Thoracic aorta (tissue), 2 donors: Measurements from ENCODE around the gene MMP21. TPM values are rescaled to one million over a fixed set of nuclear protein-coding genes. Genes with fewer than 3 reads are reported as not detected.

ENCODE experiments used
- ATAC-seq: fragments of 150-250 bp; one replicate; pipeline ENCODE4 v1.8.0; 2017; ENCODE audit warnings: low read depth; ENCODE audit not compliant: insufficient number of reproducible peaks, low FRiP score
- DNase-seq: peaks from one replicate; pipeline ENCODE4 v3.0.0-alpha.2; 2020; ENCODE audit warnings: low spot score
- H3K27ac ChIP-seq, 2 donors: fragments of 200-600 bp; sonication (generic); 1 replicate in 1 of 2; 2 replicates in 1 of 2; pipeline ENCODE4 v1.5.1; 2016; ENCODE audit warnings: mild to moderate bottlenecking in 2 of 2, moderate library complexity in 2 of 2
- H3K27me3 ChIP-seq: fragments of 200-600 bp; sonication (generic); replicated peaks from 2 replicates; pipeline ENCODE4 v1.6.0; 2016; ENCODE audit warnings: mild to moderate bottlenecking; ENCODE audit not compliant: insufficient read depth
- H3K36me3 ChIP-seq: fragments of 200-600 bp; sonication (generic); one replicate; pipeline ENCODE4 v1.5.1; 2016
- H3K4me1 ChIP-seq, 2 donors: fragments of 200-600 bp; sonication (generic); 1 replicate in 1 of 2; 2 replicates in 1 of 2; pipeline versions ENCODE4 v1.5.1 to v1.6.0; 2016; ENCODE audit warnings: low read depth in 2 of 2, mild to moderate bottlenecking in 1 of 2; ENCODE audit not compliant: control insufficient read depth in 1 of 2
- H3K4me3 ChIP-seq: fragments of 200-600 bp; sonication (generic); 2 replicates; pipeline ENCODE4 v1.5.1; 2016; ENCODE audit warnings: mild to moderate bottlenecking
- H3K9me3 ChIP-seq: fragments of 200-600 bp; sonication (generic); 2 replicates; pipeline ENCODE4 v1.5.1; 2016
- total RNA-seq, 2 donors: library from RNA; depleted of rRNA; stranded (reverse); fragments of >200 nt; gene quantifications; one replicate each; pipeline versions ENCODE4 v1.1.0 to v1.2.3, GENCODE V29; 2016
- TF ChIP-seq, protein P1 (sequence below): fragments of 200-600 bp; sonication (generic); IDR thresholded peaks from one replicate; pipeline ENCODE4 v1.5.1; 2019; ENCODE audit warnings: antibody characterized with exemption

The MMP21 gene
- total RNA-seq, 2 donors from 2014 or later: not detected

DNA sequence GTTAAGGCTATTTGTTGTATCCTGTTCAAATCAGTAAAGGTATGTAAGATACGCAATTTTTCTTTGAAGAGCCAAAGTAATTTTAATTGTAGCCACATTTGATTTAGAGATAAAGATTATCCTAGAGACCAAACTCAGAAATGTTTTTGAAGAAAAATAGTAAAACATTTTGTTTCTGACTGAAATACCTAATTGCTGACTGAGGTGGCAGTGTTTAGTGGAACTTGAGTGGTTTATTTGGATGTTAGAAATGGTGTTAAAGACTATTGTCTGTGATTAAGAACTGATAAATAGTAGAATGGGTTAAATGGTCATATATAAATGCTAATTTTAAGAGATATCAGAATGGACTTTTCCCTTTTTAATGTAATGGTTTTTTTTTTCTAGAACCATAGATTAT is 40.8 kb downstream of the MMP21 start:
- ATAC-seq: no peak
- H3K9me3 ChIP-seq: no peaks in the 10 kb centered on the region
- H3K27ac ChIP-seq: no peak overlapping the region
- DNase-seq: no peak
- H3K4me1 ChIP-seq: no peaks in the 10 kb centered on the region
- TF ChIP-seq, protein P1, sequence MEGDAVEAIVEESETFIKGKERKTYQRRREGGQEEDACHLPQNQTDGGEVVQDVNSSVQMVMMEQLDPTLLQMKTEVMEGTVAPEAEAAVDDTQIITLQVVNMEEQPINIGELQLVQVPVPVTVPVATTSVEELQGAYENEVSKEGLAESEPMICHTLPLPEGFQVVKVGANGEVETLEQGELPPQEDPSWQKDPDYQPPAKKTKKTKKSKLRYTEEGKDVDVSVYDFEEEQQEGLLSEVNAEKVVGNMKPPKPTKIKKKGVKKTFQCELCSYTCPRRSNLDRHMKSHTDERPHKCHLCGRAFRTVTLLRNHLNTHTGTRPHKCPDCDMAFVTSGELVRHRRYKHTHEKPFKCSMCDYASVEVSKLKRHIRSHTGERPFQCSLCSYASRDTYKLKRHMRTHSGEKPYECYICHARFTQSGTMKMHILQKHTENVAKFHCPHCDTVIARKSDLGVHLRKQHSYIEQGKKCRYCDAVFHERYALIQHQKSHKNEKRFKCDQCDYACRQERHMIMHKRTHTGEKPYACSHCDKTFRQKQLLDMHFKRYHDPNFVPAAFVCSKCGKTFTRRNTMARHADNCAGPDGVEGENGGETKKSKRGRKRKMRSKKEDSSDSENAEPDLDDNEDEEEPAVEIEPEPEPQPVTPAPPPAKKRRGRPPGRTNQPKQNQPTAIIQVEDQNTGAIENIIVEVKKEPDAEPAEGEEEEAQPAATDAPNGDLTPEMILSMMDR: no peak
- peaks cover 67% of the 10 kb centered on the region for H3K36me3 ChIP-seq
- no peak overlapping the region for H3K4me3 ChIP-seq
- H3K27me3 ChIP-seq: no peaks in the 10 kb centered on the region

DNA sequence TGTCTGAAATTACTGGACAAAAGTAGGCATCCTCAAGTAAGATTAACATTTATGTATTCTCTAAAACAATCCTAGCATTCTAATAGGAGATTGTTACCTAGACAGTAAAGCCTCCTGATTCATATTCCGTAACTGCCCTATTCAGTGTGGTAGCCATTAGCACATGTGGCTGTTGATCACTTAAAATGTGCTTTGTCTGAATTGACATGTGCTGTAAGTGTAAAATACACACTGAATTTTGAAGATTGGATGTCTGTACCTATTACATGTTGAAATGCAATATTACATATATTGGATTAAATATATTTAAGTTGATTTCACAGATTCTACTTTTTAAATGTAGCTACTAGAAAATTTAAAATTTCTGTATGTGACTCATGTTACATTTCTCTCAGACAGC is 41.5 kb downstream of the MMP21 start:
- peaks cover 69% of the 10 kb centered on the region for H3K36me3 ChIP-seq
- DNase-seq: no peak
- TF ChIP-seq, protein P1: no peak

DNA sequence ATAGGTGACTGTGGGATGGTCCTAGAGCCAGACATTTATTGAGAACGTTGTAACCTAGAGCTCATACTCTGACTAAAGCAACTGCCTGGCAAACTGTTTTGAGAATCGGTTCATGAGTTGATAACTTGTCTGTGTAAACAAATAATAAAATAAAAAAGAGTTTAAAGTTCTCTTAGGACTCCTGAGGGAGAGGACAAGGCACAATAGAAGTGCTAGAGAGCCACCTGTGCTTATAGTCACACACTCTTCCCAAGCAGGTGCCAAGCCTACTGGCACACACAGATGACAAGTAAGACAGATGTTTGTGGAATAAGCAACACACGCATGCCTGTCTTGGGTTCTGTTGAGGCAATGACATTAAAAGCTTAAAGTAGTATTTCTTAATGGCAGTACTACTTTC is 48.2 kb downstream of the MMP21 start:
- H3K4me3 ChIP-seq: no peak overlapping the region
- H3K9me3 ChIP-seq: no peaks in the 10 kb centered on the region
- no peak for DNase-seq
- no peaks in the 10 kb centered on the region for H3K27me3 ChIP-seq
- no peaks in the 10 kb centered on the region for H3K4me1 ChIP-seq
- no peak overlapping the region for H3K27ac ChIP-seq
- ATAC-seq: no peak
- TF ChIP-seq, protein P1: no peak
- peaks cover 70% of the 10 kb centered on the region for H3K36me3 ChIP-seq

More for the DNA sequence above, 41.5 kb downstream of the MMP21 start:
- Histone ChIP-seq H3K27ac (no peak overlapping the region), H3K4me1 (no peaks in the 10 kb centered on the region), H3K27me3 (no peaks in the 10 kb centered on the region), H3K4me3 (no peak overlapping the region), H3K9me3 (no peaks in the 10 kb centered on the region)
- ATAC-seq: no peak

DNA sequence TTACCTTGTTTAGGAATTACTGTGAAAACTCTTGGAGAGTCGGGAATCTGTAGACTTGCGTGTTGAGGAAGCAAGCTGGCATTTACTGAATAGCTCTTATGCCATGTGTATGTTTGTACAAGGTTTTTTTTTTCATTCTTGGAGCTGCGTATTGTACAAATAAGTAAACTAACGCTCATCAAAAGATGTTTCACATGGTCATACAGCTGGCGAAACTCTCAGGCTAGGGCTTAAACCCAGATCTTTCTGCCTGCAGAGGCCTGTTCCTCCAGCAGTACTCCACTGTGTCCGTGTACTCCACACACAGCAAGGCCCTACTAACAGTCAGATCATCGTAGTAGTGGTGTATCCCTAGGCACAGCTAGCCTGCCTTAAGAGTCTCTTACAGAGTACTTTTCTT is 48.7 kb downstream of the MMP21 start:
- Histone ChIP-seq H3K27me3 (no peaks in the 10 kb centered on the region), H3K36me3 (peaks cover 69% of the 10 kb centered on the region), H3K4me1 (no peaks in the 10 kb centered on the region), H3K4me3 (no peak overlapping the region), H3K27ac (no peak overlapping the region), H3K9me3 (no peaks in the 10 kb centered on the region)
- DNase-seq (no peak), ATAC-seq (no peak)
- TF ChIP-seq, protein P1: no peak

DNA sequence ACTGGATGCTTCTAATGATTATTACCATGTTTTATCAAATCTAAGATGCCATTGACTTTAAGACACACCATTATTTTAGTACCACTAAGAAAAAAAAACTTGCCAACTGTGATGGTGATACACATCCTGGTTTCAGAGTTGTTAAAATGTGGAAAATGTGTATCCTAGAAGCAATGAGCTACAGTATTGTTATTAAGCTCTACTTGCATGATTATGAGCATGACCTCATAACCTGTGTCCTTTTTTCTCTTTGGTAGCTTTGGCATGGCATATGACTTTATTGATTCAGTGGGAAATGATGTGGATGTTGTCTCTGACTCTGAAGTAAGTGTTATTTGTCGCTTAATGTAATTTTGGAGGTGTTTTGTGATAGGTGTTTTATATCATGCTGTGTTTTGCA is 52.8 kb downstream of the MMP21 start:
- Histone ChIP-seq H3K9me3 (no peaks in the 10 kb centered on the region), H3K27me3 (no peaks in the 10 kb centered on the region), H3K27ac (no peak overlapping the region), H3K36me3 (peaks cover 37% of the 10 kb centered on the region), H3K4me1 (peaks cover 7 to 11% of the 10 kb centered on the region in 2 donors), H3K4me3 (no peak overlapping the region)
- no peak for DNase-seq
- no peak for ATAC-seq
- TF ChIP-seq, protein P1: no peak
